H9 (cell line): ENCODE data around the gene EIF2S3. TPM values are rescaled to one million over a fixed set of nuclear protein-coding genes. Genes with fewer than 3 reads are reported as not detected.

Experiments
- DNase-seq: peaks from one replicate; pipeline ENCODE4 v3.0.0-alpha.2; 2017
- H2AFZ ChIP-seq: one replicate; pipeline ENCODE4 v1.6.1; 2013; ENCODE audit warnings: mild to moderate bottlenecking, low read length, control low read depth, moderate library complexity
- H2AK5ac ChIP-seq: 2 replicates; pipeline ENCODE4 v1.6.1; 2013; ENCODE audit warnings: low read length, control low read depth, mixed read lengths; ENCODE audit not compliant: insufficient read length
- H2BK120ac ChIP-seq: one replicate; pipeline ENCODE4 v1.6.1; 2013; ENCODE audit warnings: low read depth, mild to moderate bottlenecking, low read length, control low read depth, inconsistent platforms; ENCODE audit not compliant: poor library complexity, severe bottlenecking
- H2BK12ac ChIP-seq: 2 replicates; pipeline ENCODE4 v1.6.1; 2013; ENCODE audit warnings: low read length, control low read depth, mixed read lengths, low read depth; ENCODE audit not compliant: insufficient read length
- H2BK15ac ChIP-seq: 2 replicates; pipeline ENCODE4 v1.6.1; 2013; ENCODE audit warnings: low read depth, low read length, control low read depth
- H2BK20ac ChIP-seq: one replicate; pipeline ENCODE4 v1.6.1; 2013; ENCODE audit warnings: low read depth, mild to moderate bottlenecking, low read length, control low read depth, inconsistent platforms; ENCODE audit not compliant: poor library complexity, severe bottlenecking
- H2BK5ac ChIP-seq: 2 replicates; pipeline ENCODE4 v1.6.1; 2013; ENCODE audit warnings: low read length, control low read depth, mixed read lengths; ENCODE audit not compliant: insufficient read length
- H3K14ac ChIP-seq: 2 replicates; pipeline ENCODE4 v1.6.1; 2013; ENCODE audit warnings: low read length, control low read depth; ENCODE audit not compliant: insufficient read depth
- H3K18ac ChIP-seq: 2 replicates; pipeline ENCODE4 v1.6.1; 2013; ENCODE audit warnings: low read depth, mild to moderate bottlenecking, mixed read lengths, low read length, control low read depth; ENCODE audit not compliant: insufficient read length
- H3K23ac ChIP-seq: 2 replicates; pipeline ENCODE4 v1.6.1; 2013; ENCODE audit warnings: low read length, control low read depth, mixed read lengths, low read depth; ENCODE audit not compliant: insufficient read length
- H3K23me2 ChIP-seq: 2 replicates; pipeline ENCODE4 v1.6.1; 2013; ENCODE audit warnings: low read depth, mild to moderate bottlenecking, mixed read lengths, low read length, control low read depth; ENCODE audit not compliant: insufficient read length, poor library complexity, severe bottlenecking
- H3K27ac ChIP-seq: 2 replicates; pipeline ENCODE4 v1.5.1; 2013; ENCODE audit warnings: low read length, control low read depth, mixed read lengths, low read depth; ENCODE audit not compliant: insufficient read length
- H3K27me3 ChIP-seq: 2 replicates; pipeline ENCODE4 v1.6.1; 2013; ENCODE audit warnings: low read length, control low read depth, inconsistent platforms; ENCODE audit not compliant: insufficient read depth
- H3K4ac ChIP-seq: 2 replicates; pipeline ENCODE4 v1.6.1; 2013; ENCODE audit warnings: low read depth, mild to moderate bottlenecking, control low read depth, inconsistent platforms, low read length, moderate library complexity
- H3K4me1 ChIP-seq: 2 replicates; pipeline ENCODE4 v1.6.1; 2013; ENCODE audit warnings: low read length, control low read depth, inconsistent platforms; ENCODE audit not compliant: insufficient read depth
- H3K4me2 ChIP-seq: 2 replicates; pipeline ENCODE4 v1.6.1; 2013; ENCODE audit warnings: low read length, control low read depth, mixed read lengths; ENCODE audit not compliant: insufficient read length, insufficient read depth
- H3K56ac ChIP-seq: 2 replicates; pipeline ENCODE4 v1.6.1; 2013; ENCODE audit warnings: low read depth, mild to moderate bottlenecking, mixed read lengths, low read length, control low read depth; ENCODE audit not compliant: insufficient read length
- H3K79me1 ChIP-seq: 2 replicates; pipeline ENCODE4 v1.6.1; 2013; ENCODE audit warnings: low read depth, mild to moderate bottlenecking, moderate library complexity, low read length, control low read depth, inconsistent platforms; ENCODE audit not compliant: insufficient read depth, poor library complexity, severe bottlenecking
- H3K79me2 ChIP-seq: 2 replicates; pipeline ENCODE4 v1.6.1; 2013; ENCODE audit warnings: low read length, control low read depth, inconsistent platforms; ENCODE audit not compliant: insufficient read depth
- H3K9ac ChIP-seq: 2 replicates; pipeline ENCODE4 v1.6.1; 2013; ENCODE audit warnings: low read length, control low read depth, mixed read lengths; ENCODE audit not compliant: insufficient read length; ENCODE audit errors: extremely low read depth
- H3K9me3 ChIP-seq: one replicate; pipeline ENCODE4 v1.6.1; 2013; ENCODE audit warnings: low read depth, low read length, inconsistent platforms; ENCODE audit not compliant: control insufficient read depth
- H3T11ph ChIP-seq: one replicate; pipeline ENCODE4 v1.6.1; 2013; ENCODE audit warnings: mild to moderate bottlenecking, low read length, control low read depth, inconsistent platforms
- H4K20me1 ChIP-seq: one replicate; pipeline ENCODE4 v1.6.1; 2013; ENCODE audit not compliant: control insufficient read depth, insufficient read length, insufficient read depth
- H4K5ac ChIP-seq: 2 replicates; pipeline ENCODE4 v1.6.1; 2013; ENCODE audit warnings: low read depth, mild to moderate bottlenecking, mixed read lengths, low read length, control low read depth; ENCODE audit not compliant: insufficient read length
- H4K8ac ChIP-seq: replicated peaks from 2 replicates; pipeline ENCODE4 v1.6.1; 2013; ENCODE audit warnings: low read length, control low read depth, mixed read lengths, low read depth; ENCODE audit not compliant: insufficient read length
- H4K91ac ChIP-seq: 2 replicates; pipeline ENCODE4 v1.6.1; 2013; ENCODE audit warnings: low read depth, mild to moderate bottlenecking, moderate library complexity, mixed read lengths, low read length, control low read depth; ENCODE audit not compliant: insufficient read length
- H3K27ac Mint-ChIP-seq, 3 experiments: 2 replicates in 2 of 3; 3 replicates in 1 of 3; pipeline ENCODE4 v1.8.0; 2020 to 2021; ENCODE audit warnings: mixed read lengths in 3 of 3, mild to moderate bottlenecking in 1 of 3, moderate library complexity in 1 of 3
- H3K27me3 Mint-ChIP-seq: 2 replicates; pipeline ENCODE4 v1.8.0; 2021; ENCODE audit warnings: low read depth, mild to moderate bottlenecking, moderate library complexity, mixed read lengths
- H3K36me3 Mint-ChIP-seq, 3 experiments: 2 replicates in 2 of 3; 3 replicates in 1 of 3; pipeline ENCODE4 v1.8.0; 2020 to 2021; ENCODE audit warnings: low read depth in 3 of 3, mixed read lengths in 3 of 3; ENCODE audit not compliant: insufficient read depth in 1 of 3
- H3K4me1 Mint-ChIP-seq, 2 experiments: 2 replicates each; pipeline ENCODE4 v1.8.0; 2020; ENCODE audit warnings: mixed read lengths in 2 of 2
- H3K4me3 Mint-ChIP-seq, 2 experiments: 2 replicates in 1 of 2; 3 replicates in 1 of 2; pipeline ENCODE4 v1.8.0; 2020 to 2021; ENCODE audit warnings: mild to moderate bottlenecking in 2 of 2, mixed read lengths in 2 of 2, moderate library complexity in 1 of 2
- H3K9me3 Mint-ChIP-seq, 2 experiments: 2 replicates in 1 of 2; 3 replicates in 1 of 2; pipeline ENCODE4 v1.8.0; 2020; ENCODE audit warnings: mild to moderate bottlenecking in 2 of 2, mixed read lengths in 2 of 2, moderate library complexity in 1 of 2
- WGBS: extraction: QIAGEN DNeasy Blood & Tissue Kit; methylation state at CpG from one replicate; pipeline ENCODE4 v1.1.7; 2013; ENCODE audit warnings: missing lambda C conversion rate, low lambda C conversion rate, mixed read lengths; ENCODE audit not compliant: insufficient read length; ENCODE audit errors: extremely low coverage; 5-methylcytosine and 5-hydroxymethylcytosine counted together
- total RNA-seq: library from RNA; stranded (reverse); gene quantifications from 2 replicates; pipeline ENCODE4 v1.2.1, GENCODE V29; 2021
- TF ChIP-seq, protein P1 (sequence below): fragments of 200-600 bp; sonication (generic); conservative IDR thresholded peaks from 3 replicates; pipeline ENCODE4 v1.8.0; 2021; ENCODE audit warnings: antibody characterized with exemption, mild to moderate bottlenecking

The EIF2S3 gene
- total RNA-seq, 1 experiment from 2014 or later: 598 TPM

DNA sequence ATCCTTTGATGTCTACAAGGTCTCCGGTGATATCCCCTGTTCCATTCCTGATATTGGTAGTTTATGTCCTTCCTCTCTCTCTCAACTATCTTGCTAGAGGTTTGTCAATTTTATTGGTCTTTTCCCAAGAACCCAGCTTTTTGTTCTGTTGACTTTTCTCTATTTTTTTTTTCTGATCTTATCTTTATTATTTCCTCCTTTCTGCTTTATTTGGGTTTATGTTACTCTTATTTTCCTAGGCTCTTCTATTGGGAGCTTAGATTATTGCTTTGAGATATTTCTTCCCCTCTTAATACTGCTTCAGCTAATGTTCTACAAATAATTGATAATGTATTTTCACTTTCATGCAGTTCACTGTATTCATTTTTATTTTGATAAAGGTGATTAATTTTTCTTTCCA is 44.2 kb downstream of the EIF2S3 start:
- Histone ChIP-seq H2AFZ (no peak overlapping the region), H3K79me1 (no peaks in the 10 kb centered on the region), H2AK5ac (no peak overlapping the region), H3K23me2 (no peaks in the 10 kb centered on the region), H3K14ac (no peak overlapping the region), H2BK5ac (no peak overlapping the region), H4K91ac (no peak overlapping the region), H2BK12ac (no peak overlapping the region), H3K18ac (no peak overlapping the region), H3K27ac (no peak overlapping the region), H3K9ac (no peak overlapping the region), H4K5ac (no peak overlapping the region), H3K79me2 (no peaks in the 10 kb centered on the region), H3K4me2 (no peak overlapping the region), H3K27me3 (no peaks in the 10 kb centered on the region), H4K20me1 (no peaks in the 10 kb centered on the region), H2BK120ac (no peak overlapping the region), H3K56ac (no peak overlapping the region), H3K9me3 (no peaks in the 10 kb centered on the region), H2BK20ac (no peak overlapping the region), H2BK15ac (no peak overlapping the region), H3K4ac (no peak overlapping the region), H4K8ac (no peak overlapping the region), H3K4me1 (no peaks in the 10 kb centered on the region), H3K23ac (no peak overlapping the region), H3T11ph (no peak overlapping the region)
- TF ChIP-seq, protein P1, sequence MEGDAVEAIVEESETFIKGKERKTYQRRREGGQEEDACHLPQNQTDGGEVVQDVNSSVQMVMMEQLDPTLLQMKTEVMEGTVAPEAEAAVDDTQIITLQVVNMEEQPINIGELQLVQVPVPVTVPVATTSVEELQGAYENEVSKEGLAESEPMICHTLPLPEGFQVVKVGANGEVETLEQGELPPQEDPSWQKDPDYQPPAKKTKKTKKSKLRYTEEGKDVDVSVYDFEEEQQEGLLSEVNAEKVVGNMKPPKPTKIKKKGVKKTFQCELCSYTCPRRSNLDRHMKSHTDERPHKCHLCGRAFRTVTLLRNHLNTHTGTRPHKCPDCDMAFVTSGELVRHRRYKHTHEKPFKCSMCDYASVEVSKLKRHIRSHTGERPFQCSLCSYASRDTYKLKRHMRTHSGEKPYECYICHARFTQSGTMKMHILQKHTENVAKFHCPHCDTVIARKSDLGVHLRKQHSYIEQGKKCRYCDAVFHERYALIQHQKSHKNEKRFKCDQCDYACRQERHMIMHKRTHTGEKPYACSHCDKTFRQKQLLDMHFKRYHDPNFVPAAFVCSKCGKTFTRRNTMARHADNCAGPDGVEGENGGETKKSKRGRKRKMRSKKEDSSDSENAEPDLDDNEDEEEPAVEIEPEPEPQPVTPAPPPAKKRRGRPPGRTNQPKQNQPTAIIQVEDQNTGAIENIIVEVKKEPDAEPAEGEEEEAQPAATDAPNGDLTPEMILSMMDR: no peak
- H3K27ac Mint-ChIP-seq: no peak overlapping the region
- no peaks in the 10 kb centered on the region for H3K36me3 Mint-ChIP-seq
- H3K4me3 Mint-ChIP-seq: no peak overlapping the region
- H3K9me3 Mint-ChIP-seq: no peaks in the 10 kb centered on the region
- no peaks in the 10 kb centered on the region for H3K27me3 Mint-ChIP-seq
- no CpG with 5 or more reads among the region's 1 CpG for WGBS
- no peak for DNase-seq
- peaks cover 6 to 12% of the 10 kb centered on the region in 2 experiments for H3K4me1 Mint-ChIP-seq
